ENCODE data around the gene SPSB3.
"Not testable (repeated sequence)": the region's sequence is repeated elsewhere in the genome, so short reads cannot be mapped to it uniquely, and the experiment has no call there.

Gene SPSB3

DNA sequence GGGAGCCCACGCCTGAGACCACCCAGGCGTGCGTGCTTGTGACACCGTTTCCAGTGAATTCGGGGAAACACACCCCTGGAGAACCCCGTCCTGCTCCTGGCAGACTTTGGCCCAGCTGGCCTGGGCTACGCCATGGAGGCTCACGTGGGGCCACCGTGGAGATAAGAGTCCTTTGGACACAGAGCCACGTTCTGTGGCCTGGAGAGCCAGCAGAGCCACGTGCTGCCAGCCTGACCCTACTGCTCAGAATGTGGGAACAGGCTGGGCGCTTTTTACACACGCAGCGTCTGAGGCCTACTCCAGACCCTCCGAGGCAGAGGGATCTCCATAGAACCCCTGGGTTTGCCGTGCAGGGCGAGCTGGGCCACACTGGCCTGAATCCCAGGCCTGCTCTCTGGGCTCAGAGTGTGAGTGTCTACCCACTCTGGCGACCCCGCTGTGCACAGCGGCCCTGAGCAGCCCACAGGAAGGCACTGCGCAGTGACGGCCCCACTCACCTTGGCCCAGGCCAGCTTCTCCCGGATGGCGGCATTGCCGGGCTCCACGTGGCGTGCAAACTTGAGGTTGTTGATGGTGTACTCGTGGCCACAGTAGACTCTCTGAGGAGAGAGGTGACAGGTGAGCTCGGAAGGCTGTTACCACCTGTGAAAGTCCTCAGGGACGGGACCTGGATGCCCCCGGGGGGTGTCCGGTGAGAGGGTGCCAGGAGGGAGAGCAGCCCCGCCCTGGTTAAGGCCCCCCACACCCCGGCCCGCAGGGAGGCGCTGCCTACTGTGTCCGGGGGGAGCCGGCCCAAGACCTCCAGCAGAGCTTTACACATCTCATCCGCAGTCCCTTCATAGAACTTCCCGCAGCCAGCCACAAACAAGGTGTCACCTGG is 34.3 kb upstream of the SPSB3 start:
- DNase-seq = no peak

DNA sequence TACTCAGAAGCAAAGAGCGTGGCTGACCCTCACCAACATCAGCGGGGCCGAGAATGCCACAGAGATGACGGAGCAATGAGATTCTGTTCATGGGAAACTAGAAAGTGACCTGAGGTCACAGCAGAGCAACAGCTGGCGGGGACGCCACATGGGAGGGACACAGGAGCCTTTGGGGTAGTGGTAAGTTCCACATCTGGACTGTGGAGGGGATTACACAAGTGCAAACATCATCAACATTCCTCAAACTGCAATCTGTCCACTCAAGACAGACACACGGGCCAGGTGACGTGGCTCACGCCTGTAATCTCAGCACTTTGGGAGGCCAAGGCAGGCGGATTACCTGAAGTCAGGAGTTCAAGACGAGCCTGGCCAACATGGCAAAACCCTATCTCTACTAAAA is 33.1 kb upstream of the SPSB3 start:
- DNase-seq = no peak

DNA sequence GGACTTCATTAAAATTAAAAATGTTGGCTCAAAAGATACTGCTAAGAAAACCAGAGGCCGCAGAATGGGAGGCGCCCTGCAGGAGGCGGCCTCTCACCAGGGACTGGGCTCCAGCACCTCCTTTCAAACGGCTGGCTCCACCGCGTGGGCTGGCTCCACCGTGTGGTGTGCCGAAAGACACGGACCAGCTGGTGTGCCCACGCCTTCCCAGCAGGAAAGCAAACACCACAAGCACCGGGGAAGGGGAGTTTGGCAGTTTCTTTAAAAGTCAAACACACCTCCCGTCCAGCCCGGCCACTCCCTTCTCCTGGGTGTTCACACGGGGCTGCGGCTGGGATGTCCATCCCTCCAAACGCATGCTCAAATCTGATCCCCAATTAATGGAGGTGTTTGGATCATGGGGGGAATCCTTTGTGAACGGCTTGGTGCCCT is 30.4 kb upstream of the SPSB3 start:
- peak; percentile 60 for DNase-seq

DNA sequence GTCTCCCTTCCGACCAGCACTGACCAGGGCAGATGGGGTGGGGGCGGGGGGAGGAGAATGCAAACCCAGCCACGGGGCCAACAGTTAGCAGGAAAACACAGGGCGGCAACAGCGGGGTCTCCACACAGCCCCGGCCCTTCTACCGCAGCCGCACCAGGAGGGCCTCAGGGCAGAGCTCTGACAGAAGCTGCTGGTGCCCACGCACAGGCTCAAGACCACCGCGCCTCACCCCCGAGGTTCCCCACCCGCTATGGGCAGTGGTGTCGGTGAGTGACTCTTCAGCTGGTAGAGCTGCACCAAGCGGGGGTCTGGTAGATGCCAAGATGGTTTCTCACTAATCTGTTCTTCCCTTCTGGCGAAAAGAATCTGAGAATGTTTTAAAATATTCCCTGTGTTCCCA is 28.2 kb upstream of the SPSB3 start:
- DNase-seq = no peak

DNA sequence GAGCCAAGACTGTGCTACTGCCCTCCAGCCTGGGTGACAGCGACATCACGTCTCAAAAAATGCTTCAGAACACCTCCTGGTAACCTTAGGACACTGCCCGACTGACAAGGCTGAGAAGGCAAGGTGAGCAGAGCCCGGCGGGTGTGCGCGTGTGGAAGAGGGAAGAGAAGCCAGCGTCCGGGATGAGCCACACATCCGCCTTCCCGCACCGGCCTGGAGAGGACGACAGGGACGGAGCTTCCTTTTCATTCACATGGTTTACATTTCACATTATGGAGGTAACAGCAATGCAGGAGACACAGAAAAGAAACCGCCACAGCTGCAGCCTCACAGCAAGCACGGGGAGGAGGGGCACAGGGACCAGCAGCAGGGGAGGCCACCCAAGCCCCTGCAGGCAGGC is 27.7 kb upstream of the SPSB3 start:
- DNase-seq = no peak

DNA sequence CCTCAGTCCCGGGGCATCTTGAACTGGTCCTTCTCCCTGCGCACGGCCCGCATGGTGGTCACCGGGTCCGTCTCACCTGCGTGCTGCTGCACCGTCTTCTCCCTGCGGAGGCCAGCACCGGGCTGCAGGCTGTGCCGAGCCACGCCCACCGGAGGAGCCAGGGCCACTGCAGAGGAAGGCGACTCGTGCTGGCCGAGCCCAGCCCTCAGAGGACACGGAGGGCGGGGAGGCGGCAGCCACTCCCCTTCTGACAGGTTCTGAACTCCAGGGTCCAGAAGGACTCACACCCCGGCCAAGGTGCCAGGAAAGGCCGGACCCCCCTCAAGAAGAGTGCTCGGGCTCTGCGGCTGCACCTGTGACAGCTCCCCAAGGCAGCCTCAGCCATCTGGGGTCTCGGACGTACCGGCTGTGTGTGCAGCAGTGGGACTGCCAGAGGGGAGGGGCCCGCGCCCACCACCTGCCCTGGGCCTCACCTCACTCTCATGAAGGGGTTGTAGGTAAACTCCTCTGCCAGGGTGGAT is 27.0 kb upstream of the SPSB3 start:
- DNase-seq = no peak

DNA sequence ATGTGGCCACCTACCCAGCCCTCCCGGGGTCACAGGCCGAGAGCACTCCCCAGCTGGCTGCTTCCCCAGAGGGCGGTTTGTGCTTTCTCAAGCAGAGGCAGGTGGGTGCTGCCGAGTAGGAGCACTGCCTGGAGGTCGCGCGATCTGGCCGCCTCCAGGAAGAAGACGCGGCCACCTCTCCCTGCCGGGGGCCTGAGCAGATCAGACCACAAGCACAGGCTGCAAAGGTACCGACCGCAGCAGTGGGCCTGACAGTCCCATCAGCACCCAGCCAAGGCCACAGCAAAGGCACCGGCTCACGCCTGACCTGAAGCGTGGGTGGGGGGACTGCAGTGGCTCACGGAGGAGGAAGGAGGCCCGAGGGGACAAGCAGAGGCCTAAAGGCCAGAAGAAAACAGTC is 26.3 kb upstream of the SPSB3 start:
- no peak for DNase-seq

DNA sequence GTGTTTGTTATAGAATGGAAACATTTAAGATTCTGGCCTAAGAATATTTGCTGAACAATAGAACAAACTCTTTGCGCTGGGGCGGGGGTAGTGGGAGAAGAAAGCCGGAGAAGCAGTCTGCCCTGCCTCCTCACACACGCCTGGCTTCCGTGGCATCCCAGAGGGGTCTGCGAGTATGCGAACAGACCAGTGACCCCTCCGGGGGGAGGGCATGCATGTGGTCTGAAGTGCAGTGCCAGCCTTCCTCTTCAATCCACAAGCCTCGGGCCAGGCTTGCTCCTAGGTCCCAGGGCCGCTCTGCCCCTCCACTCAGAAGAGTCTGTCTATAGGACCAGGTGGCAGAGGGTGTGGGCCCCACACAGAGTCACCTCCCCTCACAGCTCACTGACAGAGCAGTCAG is 25.3 kb upstream of the SPSB3 start:
- DNase-seq = no peak

DNA sequence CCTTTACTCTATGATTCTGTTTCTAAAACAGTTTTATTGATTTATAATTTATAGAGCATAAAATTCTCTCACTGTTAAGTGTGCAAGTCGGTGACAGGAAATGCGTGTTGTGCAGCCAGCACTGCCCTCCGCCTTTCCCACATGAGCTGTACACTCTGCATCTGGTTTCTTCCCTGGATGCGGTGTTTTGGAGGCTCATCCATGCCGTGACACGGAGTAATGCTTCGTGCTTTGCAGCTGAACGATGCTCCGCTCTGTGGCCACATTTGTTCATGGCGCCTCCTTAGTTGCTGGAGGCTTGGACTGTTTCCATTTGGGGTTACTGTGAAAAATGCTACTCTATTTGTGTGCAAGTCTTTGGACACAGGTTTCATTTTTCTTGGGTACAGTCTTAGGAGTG is 18.3 kb upstream of the SPSB3 start:
- DNase-seq = no peak

DNA sequence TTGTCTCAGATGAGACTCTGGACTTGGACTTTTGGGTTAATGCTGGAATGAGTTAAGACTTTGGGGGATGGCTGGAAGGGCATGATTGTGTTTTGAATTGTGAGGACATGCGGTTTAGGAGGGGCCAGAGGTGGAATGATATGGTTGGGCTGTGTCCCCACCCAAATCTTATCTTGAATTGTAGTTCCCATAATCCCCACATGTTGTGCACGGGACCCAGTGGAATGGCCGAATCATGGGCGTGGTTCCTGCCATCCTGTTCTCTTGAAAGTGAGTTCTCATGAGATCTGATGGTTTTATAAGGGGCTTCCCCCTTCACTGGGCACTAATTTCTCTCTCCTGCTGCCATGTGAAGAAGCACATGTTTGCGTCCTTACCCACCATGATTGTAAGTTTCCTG is 16.9 kb upstream of the SPSB3 start:
- DNase-seq = not testable (repeated sequence)

DNA sequence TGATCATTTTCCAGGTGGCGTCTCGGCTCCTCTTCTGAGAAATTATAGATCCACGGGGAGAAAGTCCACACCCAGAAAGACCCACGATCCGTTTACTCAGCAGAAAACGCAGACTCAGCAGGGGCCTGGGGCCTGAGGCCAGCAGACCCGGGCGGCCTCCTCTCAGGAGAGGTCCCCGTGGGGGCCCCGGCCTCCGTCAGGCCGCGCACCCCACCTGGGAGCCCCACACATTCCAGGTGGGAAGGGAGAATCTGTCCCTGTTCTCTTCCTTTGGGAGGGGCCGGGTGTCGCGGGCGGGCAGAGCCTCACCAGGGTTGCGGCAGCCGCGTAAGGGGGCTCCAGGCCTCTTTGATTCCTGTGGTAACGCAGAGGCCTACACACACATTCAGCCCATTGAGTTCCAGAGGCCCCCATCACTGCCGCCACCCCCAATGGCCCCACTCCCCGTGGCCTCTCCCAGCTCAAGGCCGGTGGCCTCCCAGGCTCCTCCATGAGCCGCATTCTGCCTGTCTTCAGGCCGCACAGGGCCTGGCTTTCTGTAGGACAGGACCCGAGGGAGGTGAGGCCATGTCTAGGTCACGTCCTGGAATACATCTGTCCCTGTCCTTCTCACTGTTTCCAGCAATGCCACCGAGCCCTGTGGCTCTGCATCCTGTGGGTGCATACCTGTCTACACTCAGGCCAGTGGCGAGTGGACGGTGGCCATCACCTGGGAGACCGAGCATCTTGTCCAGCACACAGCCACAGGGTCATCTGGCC is 12.7 kb upstream of the SPSB3 start:
- DNase-seq = no peak

DNA sequence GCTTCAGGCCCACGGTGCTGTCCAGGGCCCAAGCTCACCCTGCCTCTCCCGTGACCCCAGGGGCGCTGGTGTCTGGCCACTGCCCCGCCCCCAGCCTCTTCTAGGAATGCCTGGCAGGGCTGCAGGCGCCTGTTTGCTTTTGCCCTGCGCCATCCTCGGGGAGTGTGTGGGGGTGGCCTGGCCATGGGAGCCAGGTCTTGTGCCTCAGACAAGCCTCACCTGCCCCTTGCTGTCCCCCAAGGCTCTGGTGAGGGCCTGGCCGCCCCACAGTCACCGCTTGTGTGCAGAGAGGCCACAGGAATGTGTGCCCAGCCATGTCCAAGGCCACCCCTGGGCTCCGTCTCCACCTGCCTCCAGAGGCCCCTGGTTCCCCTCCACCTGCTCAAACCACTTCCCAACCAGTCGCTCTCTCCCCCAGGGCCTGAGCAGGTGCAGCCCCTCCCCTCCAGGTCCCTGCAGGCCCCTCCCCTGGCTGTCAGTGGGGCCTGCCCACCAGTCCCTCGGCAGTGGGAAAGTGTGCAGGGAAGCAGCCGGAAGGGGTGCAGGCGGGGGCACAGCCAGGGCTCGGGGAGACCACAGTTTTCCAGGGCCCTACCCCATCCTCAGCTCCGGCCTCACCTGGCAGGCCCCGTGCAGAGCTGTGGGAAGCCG is 12.0 kb upstream of the SPSB3 start:
- DNase-seq = no peak

DNA sequence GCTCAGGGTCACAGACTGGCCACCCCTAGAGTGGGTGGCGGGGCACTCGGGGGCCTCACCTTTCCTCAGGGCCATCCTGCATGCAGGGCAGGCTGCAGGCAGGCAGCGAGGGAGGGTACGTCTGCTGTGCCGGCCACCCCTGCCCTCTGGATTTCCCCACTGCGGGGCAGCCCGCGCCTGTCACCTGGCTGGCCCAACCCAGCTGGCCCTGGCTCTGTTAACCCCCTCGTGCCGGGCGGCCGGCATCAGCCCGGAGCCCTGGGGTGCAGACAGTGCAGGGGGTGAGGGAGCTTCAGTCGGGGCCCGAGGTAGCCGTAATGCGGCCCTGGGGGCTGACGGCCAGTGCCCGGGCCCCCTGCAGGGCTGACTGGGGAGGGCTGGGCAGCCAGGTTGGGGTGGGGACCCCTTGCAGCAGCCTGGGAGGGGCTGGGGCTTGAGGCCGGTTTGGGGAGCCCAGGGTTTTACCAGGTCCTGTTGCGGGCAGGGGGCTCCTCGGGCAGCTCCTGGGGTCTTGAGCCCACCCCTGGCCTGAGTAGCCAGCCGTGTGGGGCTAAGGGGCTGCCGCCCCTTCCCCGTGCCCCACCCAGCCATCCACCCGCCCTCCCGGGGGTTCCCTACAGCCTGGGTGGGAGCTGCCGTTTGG is 11.3 kb upstream of the SPSB3 start, which contains the start of gene IGFALS:
TSS of gene IGFALS (minus strand) at position 128 of the 643 bp plus-strand sequence. CDS start at position 75, 53 bp downstream.
- no peak for DNase-seq

DNA sequence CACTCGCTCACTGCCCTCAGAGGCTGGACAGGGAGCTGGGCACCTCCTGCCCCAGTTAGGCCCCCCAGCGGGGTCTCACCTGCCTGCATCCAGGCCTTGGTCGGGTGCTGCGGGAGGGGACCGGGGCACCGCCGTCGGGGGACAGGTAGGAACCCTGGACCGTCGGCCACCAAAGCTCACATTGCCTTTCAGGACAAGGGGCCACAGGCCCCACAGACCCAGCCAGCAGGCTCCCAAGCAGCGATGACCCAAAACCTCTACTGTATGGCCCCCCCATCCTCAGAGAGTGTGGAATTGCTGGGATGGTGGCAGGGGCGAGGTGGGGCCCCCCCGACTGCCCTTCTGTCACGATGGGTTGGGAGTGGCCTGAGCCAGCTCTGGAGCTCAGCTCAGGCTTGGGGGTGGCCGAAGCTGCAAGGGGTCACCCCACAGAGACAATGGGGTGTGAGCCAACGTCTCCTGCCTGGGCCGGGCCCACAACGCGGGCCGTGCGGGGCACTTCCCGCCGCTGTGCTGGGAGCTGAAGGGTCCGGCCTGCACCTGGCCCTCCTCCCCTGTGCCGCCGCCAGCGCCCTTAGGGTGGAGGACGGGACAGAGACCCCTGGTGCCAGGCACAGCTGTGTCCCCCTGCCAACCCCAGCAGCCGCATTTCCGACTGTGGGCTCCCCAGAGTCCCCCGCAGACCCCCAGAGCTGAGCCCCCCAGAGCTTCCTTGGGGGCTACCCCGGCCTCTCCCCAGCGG is 10.6 kb upstream of the SPSB3 start:
- DNase-seq = no peak

DNA sequence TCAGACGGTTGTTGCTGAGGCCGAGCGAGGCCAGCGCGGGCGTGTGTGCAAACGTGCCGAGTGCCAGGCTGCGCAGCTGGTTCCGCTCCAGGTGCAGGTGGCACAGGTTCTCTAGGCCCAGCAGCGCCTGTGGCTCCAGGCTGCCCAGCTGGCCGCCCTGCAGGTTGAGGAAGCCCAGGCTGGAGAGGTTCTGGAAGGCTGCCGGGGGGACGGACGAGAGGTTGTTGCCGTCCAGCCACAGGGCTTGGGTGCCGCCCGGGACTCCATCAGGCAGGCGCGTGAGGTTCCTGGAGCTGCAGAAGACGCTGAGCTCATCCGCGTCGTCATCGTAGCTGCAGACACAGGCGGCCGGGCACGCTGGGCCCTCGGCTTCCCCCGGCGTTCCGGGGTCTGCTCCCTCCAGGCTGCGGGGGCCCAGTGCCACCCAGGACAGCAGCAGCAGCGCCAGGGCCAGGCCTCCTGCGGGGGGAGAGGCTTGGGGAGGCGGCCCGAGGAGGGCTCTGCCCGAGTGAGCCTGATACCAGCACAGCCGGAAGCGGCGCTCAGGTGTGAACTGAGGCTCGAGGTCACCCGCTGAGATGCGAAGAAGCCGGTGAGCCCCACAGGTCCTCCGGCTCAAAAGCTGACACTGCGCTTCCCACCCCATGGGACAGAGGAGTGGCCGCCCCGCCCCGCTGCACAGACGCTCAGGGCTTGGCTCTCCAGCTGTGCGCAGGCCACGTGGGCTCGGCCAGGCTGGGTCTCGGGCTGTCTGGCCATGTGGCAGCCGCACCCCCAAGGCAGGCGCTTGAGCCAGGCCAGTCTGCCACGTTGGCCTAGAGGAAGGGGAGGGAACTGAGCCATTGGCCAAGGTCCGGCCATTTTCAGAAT is 9.8 kb upstream of the SPSB3 start:
- no peak for DNase-seq

DNA sequence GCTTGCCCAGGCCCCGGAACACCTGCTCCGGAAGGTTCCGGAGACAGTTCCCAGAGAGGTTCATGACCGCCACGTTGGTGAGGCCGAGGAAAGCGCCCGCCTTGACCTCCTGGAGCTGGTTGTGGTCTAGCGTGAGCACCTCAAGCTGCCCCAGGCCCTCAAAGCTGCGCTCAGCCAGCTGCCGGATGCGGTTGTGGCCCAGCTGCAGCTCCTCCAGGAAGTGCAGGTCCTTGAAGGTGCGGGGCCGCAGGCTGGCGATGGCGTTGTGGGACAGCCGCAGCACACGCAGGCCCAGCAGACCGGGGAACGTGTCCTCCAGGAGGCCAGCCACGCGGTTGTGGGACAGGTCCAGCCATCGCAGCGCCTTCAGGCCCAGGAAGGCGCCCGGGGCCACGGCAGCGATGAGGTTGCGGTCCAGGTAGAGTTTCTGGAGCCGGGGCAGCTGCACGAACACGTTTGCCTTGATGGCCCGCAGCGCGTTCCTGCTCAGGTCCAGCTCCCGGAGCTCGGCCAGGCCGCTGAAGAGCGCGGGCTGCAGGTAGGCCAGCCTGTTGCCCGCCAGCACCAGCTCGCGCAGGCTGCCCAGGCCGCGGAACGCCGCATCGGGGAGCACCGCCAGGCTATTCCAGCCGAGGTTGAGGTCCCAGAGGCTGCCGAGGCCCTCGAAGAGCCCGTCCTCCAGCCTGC is 9.0 kb upstream of the SPSB3 start:
- no peak for DNase-seq

DNA sequence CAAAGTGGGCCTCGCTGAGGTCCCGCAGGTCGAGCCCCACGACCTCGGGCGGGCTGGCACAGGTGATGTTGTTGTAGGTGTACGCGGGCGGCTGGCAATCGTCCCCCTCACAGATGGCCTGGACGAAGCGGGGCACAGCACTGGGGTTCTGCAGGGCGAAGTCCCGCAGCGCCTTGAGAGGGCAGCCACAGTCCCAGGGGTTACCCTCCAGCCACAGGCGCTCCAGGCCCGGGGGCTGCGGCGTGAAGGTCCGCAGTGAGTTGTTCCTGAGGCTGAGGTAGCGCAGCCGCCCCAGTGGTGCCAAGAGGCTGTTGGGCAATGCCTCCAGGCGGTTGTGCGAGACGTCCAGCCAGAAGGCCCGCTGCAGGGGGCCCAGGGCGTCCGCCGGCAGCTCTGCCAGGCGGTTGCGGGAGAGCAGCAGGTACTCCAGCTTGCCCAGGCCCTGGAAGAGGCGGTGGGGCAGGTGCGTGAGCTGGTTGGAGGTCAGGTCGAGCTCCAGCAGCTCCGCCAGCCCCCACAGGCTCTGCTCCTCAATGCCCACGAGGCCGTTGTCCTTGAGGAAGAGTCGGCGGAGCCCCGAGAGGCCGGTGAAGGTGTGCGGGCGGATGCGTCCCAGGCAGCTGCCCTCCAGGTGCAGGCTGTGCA is 8.4 kb upstream of the SPSB3 start:
- no peak for DNase-seq

DNA sequence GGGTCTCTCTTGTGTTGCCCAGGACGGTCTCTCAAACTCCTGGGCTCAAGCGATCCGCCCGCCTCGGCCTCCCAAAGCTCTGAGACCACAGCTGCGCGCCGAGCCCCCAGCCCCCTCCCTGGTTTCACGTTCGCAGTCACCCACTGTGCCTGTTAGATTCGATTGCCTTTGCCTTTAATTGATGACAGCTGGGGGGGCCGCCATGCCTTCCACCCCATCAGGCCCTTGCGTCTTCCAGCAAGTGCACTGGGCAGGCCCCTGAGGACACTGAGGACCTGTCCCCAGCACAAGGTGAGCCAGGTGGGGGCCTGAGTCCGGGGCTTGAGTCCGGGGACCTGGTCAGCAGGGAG is 7.9 kb upstream of the SPSB3 start:
- DNase-seq = no peak

DNA sequence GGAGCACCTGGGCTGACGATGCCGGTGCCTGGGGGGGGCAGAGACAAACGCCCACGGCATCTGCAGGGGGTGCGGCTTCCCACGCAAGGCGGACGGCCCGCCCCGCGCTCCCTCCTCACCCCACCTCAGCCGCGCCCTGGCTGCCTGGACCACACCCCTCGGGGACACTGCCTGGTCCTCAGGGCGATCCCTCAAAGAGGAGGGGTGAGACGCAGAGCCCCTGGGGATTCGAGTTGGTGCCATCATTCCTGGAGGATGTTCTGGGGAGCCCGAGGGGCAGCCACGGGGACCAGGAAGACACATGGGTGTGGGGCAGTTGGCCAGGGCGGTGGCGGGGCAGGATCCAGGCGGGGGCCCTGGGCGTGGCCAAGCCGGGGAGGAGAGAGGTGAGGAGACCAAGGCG is 7.3 kb upstream of the SPSB3 start:
- no peak for DNase-seq

DNA sequence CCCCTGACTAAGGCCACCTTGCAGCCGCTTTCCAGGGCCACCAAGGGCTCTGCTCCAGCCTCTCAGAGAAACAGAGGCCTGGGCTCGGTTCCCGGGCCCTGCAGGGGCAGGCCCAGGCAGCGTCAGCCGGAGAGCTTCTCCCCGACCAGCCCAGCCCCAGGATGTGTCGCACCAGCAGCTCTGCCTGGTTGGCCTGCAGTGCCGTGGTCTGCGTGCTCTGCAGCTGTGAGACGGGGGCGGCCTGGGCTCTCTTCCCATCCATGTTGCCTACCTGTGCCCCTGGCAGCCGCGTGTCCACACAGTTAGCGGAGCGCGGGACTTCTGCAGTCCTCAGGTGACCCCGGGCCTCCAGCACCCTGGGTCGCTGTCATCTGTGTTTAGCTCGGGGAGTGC is 6.3 kb upstream of the SPSB3 start:
- no peak for DNase-seq

All from inflammatory macrophage treated with lipopolysaccharide for 4 hours (primary cell).